Large intestine (tissue), 3 donors: ENCODE data around the gene MAD1L1. TPM values are rescaled to one million over a fixed set of nuclear protein-coding genes. Genes with fewer than 3 reads are reported as not detected.

Experiments
- DNase-seq, 2 donors: peaks; one replicate each; pipeline versions ENCODE4 v3.0.0 to v3.0.0-alpha.2; 2013
- H3K27ac ChIP-seq: one replicate; pipeline ENCODE4 v1.5.1; 2013; ENCODE audit warnings: low read length
- H3K27me3 ChIP-seq: 2 replicates; pipeline ENCODE4 v1.6.1; 2013; ENCODE audit warnings: low read length; ENCODE audit not compliant: control insufficient read depth, insufficient read depth
- H3K36me3 ChIP-seq: 2 replicates; pipeline ENCODE4 v1.6.1; 2013; ENCODE audit warnings: low read length; ENCODE audit not compliant: control insufficient read depth, insufficient read depth
- H3K4me1 ChIP-seq: one replicate; pipeline ENCODE4 v1.6.1; 2013; ENCODE audit warnings: low read length; ENCODE audit not compliant: control insufficient read depth, insufficient read depth
- H3K4me3 ChIP-seq: one replicate; pipeline ENCODE4 v1.5.1; 2013; ENCODE audit warnings: low read length
- H3K9me3 ChIP-seq: one replicate; pipeline ENCODE4 v1.6.1; 2013; ENCODE audit warnings: mild to moderate bottlenecking, low read depth, low read length, moderate library complexity; ENCODE audit not compliant: control insufficient read depth
- WGBS: methylation state at CpG from one replicate; pipeline ENCODE4 v1.1.5; 2013; ENCODE audit warnings: low lambda C conversion rate; ENCODE audit not compliant: insufficient coverage; 5-methylcytosine and 5-hydroxymethylcytosine counted together
- polyA plus RNA-seq: library from polyadenylated mRNA; unstranded; fragments of 120-200 nt; gene quantifications from one replicate; pipeline ENCODE4 v1.2.1, GENCODE V29; 2013

The MAD1L1 gene
- polyA plus RNA-seq, 1 donor, result 15.1 TPM

DNA sequence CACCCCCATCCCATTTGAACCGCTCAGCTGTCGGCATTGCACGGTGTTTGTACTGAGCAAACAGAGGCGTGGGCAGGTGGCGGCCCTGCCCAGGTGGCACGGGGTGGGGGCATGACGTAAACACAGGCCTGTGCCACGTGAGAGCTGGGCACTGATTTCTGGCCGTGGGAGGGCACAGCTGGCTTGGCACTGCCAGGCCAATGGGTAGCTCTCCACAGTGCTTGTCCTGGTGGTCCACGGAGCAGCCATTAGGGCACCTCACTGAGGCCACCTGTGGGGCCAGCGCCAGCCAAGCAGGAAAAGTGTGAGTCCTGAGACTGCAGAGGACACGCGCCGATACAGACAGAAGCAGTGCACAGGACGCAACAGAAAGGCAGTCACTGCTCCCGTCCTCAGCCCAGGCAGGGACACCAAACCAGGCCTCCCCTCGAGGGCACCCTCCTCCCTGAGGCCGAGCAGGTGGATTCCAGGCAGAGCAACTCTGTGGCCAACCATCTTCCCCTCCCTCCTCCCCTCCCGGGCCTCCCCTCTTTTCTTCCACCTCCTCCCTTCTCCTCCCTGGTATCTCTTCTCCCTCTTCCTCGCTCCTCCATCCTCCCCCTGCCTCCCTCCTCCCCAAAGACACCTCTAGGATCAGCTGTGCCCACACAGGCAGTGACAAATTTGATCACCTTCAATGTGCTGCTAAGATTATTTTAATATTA lies 303.9 kb downstream of the MAD1L1 start:
- Histone ChIP-seq H3K4me3 (no peak overlapping the region), H3K27ac (no peak overlapping the region), H3K27me3 (no peaks in the 10 kb centered on the region), H3K36me3 (no peaks in the 10 kb centered on the region), H3K4me1 (no peaks in the 10 kb centered on the region), H3K9me3 (no peaks in the 10 kb centered on the region)
- WGBS, result 86% methylated on average over 3 of the region's 20 CpGs
- peak in 1 of 2 donors; percentile 18 for DNase-seq

- no CpG with 5 or more reads among the region's 35 CpGs for WGBS
- no peak overlapping the region for H3K27ac ChIP-seq
- H3K4me1 ChIP-seq, result no peaks in the 10 kb centered on the region
- no peak overlapping the region for H3K4me3 ChIP-seq
- no peaks in the 10 kb centered on the region for H3K27me3 ChIP-seq
- no peaks in the 10 kb centered on the region for H3K9me3 ChIP-seq
- no peaks in the 10 kb centered on the region for H3K36me3 ChIP-seq
- no peak for DNase-seq
These were observed 304.7 kb downstream of the MAD1L1 start for GRCh38 chr7:1927937-1928644.

DNA sequence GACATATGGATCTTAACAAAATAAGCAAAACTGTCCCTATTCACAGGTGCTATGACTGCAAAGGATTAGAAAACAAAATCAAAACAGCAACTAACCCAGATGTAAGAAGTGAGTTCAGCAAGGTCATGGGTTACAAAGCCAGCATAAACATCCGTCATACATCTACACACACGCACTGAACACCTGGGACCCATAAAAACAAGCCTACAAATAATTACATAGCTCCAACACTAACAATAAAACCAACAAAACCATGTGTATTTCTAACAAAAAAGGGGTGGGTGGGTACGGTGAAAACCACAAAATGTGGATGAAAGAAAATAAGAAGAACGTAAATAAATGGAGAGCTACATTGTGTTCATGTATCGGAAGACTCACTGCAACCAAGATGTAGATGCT lies 305.8 kb downstream of the MAD1L1 start:
- no peak for DNase-seq

DNA sequence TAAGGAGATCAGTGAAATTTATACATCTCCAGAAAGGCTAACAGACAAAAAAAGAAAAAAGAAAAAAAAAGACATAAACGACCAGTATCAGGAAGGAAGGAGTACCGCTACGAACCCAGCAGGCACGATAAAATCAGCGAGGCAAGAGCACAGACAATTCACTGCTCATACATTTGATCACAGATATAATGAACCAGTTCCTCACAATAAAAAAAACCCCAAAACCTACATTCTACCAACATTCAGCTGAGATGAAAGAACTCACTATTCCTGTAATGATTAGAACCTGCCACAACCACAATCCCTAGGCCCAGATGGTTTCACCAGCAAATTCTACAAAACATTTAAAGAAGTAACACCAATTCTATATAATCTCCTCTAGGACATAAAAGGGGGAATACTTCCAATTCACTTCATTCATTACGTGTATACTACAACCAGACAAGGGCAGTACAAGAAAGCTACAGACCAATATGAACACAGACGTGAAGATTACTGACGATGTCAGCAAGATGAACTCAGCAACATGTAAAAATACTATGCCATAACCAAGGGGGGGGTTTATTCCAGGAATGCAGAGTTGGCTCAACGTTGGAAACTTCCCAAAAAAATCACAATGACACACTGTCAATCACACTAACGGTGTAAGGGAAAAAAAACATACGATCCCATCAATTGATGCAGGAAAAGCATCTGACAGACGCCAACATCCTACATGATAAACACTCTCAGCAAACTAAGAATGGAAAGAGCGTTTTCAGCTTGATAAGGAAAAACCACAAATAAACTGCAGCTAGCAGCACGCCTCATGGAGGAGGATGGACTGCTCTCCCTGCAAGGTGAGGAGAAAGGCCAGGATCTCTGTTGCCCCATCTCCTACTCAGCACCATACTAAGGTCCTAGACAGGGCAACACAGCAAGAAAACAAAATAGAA lies 306.5 kb downstream of the MAD1L1 start:
- Histone ChIP-seq H3K4me1 (no peaks in the 10 kb centered on the region), H3K27ac (no peak overlapping the region), H3K4me3 (no peak overlapping the region), H3K9me3 (no peaks in the 10 kb centered on the region), H3K36me3 (peaks cover 4% of the 10 kb centered on the region), H3K27me3 (no peaks in the 10 kb centered on the region)
- WGBS, result 96% methylated on average over 5 of the region's 14 CpGs
- no peak for DNase-seq

More for the DNA sequence above, 305.8 kb downstream of the MAD1L1 start:
- no peak overlapping the region for H3K27ac ChIP-seq
- H3K36me3 ChIP-seq, result peaks cover 4% of the 10 kb centered on the region
- H3K4me1 ChIP-seq, result no peaks in the 10 kb centered on the region
- no peak overlapping the region for H3K4me3 ChIP-seq
- H3K27me3 ChIP-seq, result no peaks in the 10 kb centered on the region
- 40% methylated on average over 1 of the region's 5 CpGs for WGBS
- H3K9me3 ChIP-seq, result no peaks in the 10 kb centered on the region

- Histone ChIP-seq H3K36me3 (peaks cover 4% of the 10 kb centered on the region), H3K4me1 (no peaks in the 10 kb centered on the region), H3K27me3 (no peaks in the 10 kb centered on the region), H3K4me3 (no peak overlapping the region), H3K27ac (no peak overlapping the region), H3K9me3 (no peaks in the 10 kb centered on the region)
- WGBS, result 48% methylated on average over 3 of the region's 12 CpGs
- no peak for DNase-seq
These were observed 307.4 kb downstream of the MAD1L1 start for GRCh38 chr7:1925349-1925748.

GRCh38 chr7:1924258-1924817 lies 308.4 kb downstream of the MAD1L1 start:
- DNase-seq, result no peak
- no peak overlapping the region for H3K27ac ChIP-seq
- no CpG with 5 or more reads among the region's 10 CpGs for WGBS
- no peaks in the 10 kb centered on the region for H3K9me3 ChIP-seq
- H3K4me1 ChIP-seq, result no peaks in the 10 kb centered on the region
- H3K36me3 ChIP-seq, result peaks cover 4% of the 10 kb centered on the region
- no peaks in the 10 kb centered on the region for H3K27me3 ChIP-seq
- H3K4me3 ChIP-seq, result no peak overlapping the region

- Histone ChIP-seq H3K9me3 (no peaks in the 10 kb centered on the region), H3K36me3 (peaks cover 4% of the 10 kb centered on the region), H3K27ac (no peak overlapping the region), H3K4me3 (no peak overlapping the region), H3K4me1 (no peaks in the 10 kb centered on the region), H3K27me3 (no peaks in the 10 kb centered on the region)
- WGBS, result 94% methylated on average over 5 of the region's 30 CpGs
- no peak for DNase-seq
These were observed 309.1 kb downstream of the MAD1L1 start for GRCh38 chr7:1923409-1924257.

- 100% methylated on average over 1 of the region's 7 CpGs for WGBS
These were observed 309.9 kb downstream of the MAD1L1 start for GRCh38 chr7:1922870-1923236.

GRCh38 chr7:1922071-1922869 lies 310.5 kb downstream of the MAD1L1 start:
- no peaks in the 10 kb centered on the region for H3K9me3 ChIP-seq
- H3K27ac ChIP-seq, result no peak overlapping the region
- no peak overlapping the region for H3K4me3 ChIP-seq
- peaks cover 4% of the 10 kb centered on the region for H3K36me3 ChIP-seq
- 100% methylated on average over 4 of the region's 42 CpGs for WGBS
- no peaks in the 10 kb centered on the region for H3K27me3 ChIP-seq
- no peaks in the 10 kb centered on the region for H3K4me1 ChIP-seq
- DNase-seq, result no peak

More at GRCh38 chr7:1922870-1923236, 309.9 kb downstream of the MAD1L1 start:
- H3K27me3 ChIP-seq, result no peaks in the 10 kb centered on the region
- no peak overlapping the region for H3K27ac ChIP-seq
- no peaks in the 10 kb centered on the region for H3K9me3 ChIP-seq
- H3K4me1 ChIP-seq, result no peaks in the 10 kb centered on the region
- no peak overlapping the region for H3K4me3 ChIP-seq
- H3K36me3 ChIP-seq, result peaks cover 4% of the 10 kb centered on the region
- no peak for DNase-seq
